ENCODE measurements around the gene MAP3K19.

GRCh38 chr2:135095591-135095990 lies 48.3 kb upstream of the MAP3K19 start:
- TF ChIP-seq CTCF (IDR thresholded peaks at IDR 0.05; ENCODE audit: insufficient read depth, low read depth, low read length) (no peak), EZH2 (IDR thresholded peaks at IDR 0.05; ENCODE audit: insufficient read depth, low read length) (no peak)
